Stimulated activated CD4-positive, alpha-beta T cell treated with anti-CD3 and anti-CD28 coated beads, Interleukin-2, amount 100 ng/mL, for 4 hours (primary cell): ENCODE results near the gene FNDC3B.

Experiments
- DNase-seq: peaks from one replicate; pipeline ENCODE4 v3.0.0-alpha.2; 2020; ENCODE audit warnings: low read depth

Gene FNDC3B

DNA sequence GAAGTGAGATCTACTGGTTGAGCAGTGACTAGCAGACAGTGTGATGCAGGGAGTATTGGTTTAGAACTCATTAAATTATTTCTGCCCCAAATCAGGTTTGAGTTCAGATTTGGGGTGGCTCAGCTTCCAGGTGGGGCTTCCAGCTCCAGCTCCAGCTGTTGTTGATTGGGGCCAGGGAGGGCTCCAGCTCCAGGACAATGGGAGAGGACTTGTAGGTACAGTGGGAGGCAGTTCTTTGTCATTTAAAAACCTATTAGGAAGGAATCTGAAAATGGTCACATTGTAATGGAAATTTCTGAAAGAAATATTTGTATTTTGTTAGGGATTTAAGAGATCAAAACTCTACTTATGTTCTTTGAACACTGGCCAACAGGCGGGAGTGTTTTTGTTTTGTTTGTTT is 97.0 kb downstream of the FNDC3B start:
- no peak for DNase-seq

DNA sequence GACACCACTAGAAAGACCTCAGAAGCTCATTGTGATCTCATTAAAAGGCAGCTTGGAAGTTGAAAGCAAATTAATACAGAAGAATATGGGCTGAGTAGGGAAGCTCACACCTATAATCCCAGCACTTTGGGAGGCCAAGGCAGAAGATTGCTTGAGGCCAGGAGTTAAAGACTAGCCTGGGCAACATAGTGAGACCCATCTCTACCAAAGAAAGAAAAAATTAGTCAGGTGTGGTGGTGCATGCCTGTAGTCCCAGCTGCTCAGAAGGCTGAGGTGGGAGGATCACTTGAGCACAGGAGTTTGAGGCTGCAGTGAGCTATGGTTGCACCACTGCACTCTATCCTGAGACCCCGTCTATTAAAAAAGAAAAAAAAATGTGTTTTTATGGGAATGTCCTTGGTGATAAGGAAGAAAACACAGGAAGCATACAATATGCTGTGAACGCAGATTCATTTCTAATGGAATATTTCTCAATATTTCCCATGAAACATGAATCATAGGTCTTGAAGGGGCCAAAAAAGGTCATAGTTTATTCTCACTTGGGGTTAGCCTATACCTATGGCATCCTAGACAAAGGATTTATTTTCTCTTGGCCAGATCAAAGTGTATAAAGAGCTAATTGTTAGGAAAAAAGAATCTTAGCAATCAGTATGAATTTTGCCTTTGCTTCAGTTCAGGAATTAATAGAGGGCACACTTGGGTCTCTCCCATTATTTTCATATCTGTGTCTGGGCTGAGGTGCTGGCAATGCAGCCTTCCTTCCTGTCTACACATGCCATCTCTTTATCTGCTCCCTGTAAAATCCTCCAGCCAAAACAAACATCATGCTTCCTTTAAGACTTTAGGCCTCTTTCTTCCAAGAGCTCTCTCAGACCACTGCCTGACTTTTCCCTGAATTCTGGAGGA is 98.2 kb downstream of the FNDC3B start:
- DNase-seq, result no peak

DNA sequence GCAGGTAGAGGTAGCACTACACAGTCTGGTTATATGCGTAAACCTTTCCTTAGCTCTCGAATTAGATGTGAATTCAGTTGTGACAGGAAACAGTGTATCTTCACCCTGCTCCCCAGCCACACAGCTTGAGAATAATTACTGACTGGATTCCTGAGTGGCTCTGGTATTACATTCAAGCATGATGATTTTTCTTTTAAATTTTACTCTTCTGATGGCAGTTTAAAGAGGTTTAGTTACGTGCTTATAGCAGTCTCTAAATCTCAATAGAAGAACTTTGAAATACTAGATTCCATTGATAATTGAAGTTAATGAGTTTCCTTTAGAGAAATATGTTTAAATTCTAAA is 98.8 kb downstream of the FNDC3B start:
- DNase-seq, result no peak

DNA sequence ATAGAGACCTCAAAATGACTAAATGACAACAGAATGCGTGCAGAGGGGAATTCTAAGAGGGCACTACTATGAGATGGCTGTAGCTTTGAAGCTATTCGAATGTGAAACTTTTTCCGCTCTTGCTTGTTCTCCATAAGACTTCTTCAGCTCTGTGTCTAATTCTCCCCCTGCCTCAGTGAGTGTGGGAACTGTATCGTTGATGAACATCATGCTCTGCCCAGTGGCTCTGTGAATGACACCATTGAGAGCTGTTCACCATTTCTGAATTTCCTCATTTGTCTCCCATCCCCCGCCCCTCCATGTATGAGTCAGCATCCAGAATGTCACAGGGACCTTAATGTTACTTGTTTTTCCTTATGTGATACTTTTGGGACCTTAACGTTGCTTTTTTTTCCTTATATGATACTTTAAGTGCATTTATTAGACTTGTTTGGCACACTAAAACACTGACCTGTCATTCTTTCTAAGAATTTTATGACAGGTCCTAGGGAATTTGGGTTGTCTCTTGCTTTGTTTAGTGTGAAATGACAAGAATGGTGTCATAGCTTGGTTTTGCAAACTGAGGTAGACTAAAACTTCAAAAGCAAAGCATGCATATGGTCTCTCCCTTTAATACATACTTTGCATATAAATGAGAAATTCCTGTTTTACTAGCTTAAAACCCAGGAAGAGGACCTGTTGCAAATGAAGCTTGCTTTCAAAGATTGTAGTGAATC is 99.6 kb downstream of the FNDC3B start:
- no peak for DNase-seq

DNA sequence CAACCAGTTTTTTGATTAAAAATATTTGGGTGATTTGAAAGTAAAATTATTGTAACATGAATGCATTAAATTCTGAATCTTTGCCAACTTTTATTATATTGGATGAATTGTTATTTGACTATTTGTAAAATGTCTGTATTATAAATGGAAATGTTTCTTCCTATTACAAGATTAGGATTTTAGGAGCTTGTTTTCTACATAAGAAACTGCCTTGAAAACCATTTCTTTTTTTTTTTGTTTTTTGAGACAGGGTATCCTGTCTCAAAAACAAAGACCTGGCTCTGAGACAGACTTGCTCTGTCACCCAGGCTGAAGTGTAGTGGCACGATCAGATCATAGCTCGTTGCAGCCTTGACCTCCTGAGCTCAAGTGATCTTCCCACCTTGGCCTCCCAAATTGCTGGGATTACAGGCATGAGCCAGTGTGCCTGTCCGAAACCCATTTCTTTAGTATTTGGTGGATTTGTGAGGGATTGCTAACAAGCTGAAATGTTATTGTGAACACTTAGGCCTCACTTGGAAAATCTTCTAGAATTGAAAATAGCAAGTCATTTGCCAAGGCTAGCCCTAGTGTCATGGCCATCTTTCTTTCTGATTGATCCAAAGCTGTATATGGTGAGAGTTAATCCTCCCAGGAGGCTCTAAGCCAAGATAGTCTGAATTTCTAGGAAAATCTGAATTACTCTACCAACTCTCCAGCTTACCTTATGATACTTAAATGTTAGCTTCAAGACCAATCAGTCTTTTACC is 100.3 kb downstream of the FNDC3B start:
- DNase-seq, result no peak

DNA sequence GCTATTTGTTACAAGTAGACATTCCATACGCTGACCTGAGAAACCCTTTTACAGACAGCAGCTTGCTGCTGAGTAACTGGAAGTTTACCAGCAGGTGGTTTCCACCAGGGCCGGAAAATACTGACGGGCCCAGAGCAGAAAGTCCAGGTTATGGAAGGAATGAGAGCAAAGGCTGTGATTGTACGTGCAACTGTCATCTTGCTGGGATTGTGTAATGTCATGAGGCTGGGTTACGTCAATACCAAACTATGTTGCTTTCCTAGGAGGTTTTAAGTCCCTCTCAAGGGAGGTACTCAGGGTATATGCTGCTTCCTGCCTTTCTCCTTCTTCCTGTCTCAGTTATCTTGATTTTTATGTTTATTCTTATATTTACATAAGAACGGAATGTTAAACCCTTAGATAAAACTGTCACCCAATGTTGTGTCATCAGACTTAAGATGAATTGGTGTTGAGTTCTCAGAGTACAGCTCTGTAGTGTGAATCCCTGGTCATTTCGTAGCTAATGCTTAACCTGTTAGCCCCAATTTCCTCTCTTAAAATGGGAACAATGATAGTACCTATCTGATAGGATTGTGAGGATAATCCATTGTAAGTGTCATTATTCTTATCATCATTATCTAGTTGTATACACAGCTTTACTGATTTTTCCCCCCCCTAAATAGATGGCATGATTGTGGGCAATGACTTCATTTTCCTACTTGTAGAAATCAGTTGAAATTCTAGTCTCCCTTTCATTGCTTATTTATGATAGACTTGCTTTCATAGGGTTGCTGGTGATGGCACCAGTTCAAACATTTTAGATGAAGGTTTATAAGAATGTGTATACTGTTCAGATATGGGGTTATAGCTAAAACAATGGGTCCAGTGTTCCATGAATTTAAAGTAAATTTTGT is 101.4 kb downstream of the FNDC3B start:
- DNase-seq, result no peak

DNA sequence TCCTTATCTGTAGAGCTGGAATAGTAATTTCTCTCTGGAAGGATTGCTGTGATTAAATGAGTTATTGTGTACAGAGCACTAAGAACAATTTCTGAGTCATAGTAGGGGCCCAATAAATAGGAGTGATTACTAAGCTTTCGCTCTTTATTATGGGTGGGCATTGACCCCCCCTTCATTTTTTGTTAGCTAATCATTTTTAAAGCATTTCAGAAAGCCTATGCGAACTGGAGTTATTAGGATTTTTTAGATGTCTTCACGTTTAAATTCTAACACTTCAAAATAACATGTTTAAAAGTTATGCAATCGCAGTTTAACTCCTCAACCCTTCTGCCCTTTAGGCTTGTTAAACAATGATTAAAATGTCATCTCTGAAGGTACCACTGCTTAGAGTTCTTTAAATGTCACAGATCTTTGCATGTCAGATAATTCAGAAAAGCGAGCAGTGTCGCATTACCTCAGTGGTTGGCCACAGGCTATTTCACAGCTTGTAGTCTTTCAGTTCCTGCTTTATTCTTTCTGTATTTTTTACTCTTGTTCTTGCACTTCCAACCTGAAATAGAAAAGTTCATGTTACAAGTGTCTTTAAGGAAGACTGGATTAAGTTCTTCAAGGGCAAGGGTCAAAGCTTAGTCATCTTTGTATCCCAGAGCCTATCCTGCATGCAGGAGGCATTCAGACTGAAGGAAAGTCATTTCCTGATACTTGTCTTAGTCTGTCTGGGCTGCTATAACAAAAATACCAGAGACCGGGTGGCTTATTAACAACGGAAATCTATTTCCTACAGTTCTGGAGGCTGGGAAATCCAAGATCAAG is 102.9 kb downstream of the FNDC3B start:
- DNase-seq, result no peak

DNA sequence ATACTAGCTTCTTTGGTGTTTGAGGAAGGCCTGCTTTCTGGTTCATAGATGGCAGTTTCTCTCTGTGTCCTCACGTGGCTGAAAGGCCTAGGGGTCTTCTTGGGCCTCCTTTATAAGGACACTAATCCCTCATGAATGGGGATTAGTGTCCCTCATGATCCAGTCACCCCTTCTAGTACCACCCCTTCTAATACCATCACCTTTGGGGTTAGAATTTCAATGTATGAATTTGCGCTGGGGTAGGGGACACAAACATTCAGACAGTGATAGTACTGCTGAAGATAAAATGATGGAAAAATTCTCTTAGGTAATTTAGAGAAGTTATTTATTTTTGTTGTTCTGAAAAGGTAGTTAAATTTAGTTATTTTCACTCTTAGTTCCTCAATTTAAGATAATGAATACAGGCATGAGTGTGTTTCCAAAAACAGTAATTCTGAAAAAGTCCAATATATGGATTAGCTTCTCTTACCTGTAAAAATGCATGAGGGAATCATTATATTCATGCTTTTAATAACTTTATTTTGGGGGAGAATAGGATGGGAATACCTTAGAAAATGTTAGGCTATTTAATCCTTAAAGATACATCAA is 103.6 kb downstream of the FNDC3B start:
- no peak for DNase-seq

DNA sequence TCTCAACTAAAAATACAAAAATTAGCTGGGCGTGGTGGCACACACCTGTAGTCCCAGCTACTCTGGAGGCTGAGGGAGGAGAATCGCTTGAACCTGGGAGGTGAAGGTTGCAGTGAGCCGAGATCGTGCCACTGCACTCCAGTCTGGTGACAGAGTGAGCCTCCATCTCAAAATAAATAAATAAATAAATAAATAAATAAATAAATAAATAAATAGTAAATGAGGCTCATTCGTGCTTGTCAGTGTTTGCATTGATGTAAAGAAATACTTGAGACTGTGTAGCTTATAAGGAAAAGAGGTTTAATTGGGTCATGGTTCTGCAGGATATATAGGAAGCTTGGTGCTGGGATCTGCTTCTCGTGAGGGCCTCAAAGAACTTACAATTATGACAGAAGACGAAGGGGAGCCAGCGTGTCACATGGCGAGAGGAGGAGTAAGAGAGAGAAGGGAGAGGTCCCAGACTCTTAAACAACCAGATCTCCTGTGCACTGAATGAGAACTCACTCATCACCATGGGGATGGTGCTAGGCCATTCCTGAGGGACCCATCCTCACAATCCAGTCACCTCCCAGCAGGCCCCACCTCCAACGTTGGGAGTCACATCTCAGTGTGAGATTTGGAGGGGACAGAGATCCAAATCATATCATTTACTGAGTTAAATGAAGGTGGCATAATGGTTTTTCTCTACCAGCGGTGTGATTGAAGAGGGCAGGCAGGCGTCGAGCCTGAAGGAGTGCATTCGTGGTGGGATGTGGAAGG is 104.5 kb downstream of the FNDC3B start:
- no peak for DNase-seq

DNA sequence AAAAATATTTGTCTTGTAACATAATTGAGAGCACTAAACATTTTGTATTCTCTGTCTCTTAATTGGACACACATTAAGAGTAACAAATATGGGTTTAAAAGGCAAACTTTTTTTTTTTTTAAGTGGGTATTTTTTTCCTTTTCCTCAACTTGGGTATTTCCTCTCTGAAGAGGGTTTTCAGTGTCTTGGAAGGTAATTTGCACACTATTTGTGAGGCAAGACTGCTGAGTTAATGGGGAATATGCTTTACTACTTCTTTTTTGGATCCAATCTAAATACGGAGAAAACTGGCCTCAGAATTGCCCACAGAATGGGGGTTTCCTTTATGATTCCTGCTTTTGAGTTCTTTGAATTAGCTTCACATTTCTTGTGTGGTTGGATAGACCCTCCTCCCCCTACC is 105.2 kb downstream of the FNDC3B start:
- no peak for DNase-seq

DNA sequence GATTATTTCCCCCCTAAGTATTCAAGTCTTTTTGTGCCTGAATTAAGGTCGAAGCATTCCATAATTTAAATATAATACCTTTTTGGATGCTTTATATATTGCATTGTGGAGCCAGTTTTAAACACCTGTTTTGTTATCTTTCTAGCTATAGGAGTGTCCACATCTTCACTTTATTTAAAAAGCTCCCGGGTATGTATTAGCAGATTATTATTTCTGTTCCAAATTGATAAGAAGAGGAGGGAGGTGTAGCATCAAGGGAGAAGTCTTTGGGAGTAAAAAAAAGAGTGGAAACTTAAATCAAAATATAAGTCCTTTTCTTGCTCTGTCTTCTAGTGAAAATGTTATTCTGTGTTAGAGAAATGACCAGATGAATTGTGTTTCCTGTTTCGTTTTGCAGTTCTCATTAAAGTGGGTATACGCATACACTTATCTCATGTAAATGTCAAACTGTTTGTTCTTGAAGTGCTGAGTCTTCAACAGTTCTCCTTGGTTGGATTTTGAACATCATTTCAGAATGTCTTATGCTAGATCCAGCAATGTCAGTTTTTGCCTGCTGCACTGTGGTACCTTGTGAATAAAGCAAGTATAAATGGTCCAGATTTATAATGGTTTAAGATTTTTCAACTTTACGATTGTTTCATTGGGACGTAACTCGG is 105.8 kb downstream of the FNDC3B start:
- no peak for DNase-seq

DNA sequence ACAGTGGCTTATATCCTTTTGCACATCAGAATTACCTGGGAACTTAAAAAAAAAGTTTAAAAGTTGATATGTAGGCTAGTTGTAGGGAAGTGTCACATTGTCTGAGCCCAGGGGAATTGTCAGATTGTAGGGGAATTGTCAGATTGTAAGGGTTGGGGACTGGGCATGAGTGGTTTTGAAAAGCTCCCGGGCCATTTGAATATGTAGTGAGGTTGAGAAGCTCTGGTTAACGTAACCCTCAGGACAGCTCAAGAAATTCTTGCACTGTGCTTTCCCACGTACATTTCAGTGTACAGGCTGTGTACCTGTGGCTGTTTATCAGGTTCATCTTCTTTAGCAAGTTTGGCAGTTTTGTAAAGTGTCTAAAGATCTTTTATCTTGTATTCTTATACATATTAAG is 107.0 kb downstream of the FNDC3B start:
- no peak for DNase-seq

DNA sequence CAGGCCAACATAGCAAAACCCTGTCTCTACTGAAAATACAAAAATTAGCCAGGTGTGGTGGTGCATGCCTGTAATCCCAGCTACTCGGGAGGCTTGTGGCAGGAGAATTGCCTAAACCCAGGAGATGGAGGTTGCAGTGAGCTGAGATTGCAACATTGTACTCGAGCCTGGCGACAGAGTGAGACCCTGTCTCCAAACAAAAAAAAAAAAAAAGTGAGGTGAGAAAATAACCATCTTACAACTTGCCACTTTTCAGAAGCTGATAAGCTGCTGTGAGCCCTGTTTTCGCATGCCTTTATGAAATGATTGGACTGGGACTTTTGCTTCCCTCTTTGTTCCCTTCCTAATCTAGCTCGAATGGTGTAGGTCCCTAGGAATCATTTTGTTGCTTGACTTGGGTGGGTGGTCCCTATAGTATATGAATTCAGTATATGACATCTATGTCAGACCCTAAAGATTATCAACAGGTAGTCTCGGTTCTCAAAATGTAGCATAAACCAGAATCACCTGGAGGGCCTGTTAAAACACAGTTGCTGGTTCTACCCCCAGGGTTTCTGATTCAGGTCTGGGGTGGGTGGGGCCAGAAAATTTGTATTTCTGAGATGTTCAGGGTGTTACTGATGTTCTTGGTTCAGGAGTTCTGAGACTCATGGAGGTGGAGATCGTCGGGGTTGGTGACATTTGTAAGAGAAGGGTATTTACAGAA is 107.9 kb downstream of the FNDC3B start:
- DNase-seq, result no peak

DNA sequence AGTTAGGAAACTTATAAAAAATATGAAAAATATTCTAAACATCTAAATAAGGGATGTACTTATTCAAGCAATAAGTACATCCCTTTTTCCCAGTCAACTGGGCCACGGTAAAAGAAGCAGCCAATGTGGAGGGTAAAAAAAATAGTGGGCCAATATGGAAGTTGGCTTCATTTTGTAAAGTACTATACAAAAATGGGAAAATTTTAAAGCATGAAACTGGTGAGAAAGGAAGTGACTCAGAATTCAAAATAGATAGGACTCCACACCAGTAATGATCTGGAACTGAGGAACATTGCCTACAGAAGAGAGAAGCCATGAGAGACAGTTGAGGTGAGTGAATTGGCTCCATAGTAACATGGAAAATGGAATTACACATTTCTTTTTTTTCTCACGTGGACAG is 108.9 kb downstream of the FNDC3B start:
- DNase-seq, result no peak

DNA sequence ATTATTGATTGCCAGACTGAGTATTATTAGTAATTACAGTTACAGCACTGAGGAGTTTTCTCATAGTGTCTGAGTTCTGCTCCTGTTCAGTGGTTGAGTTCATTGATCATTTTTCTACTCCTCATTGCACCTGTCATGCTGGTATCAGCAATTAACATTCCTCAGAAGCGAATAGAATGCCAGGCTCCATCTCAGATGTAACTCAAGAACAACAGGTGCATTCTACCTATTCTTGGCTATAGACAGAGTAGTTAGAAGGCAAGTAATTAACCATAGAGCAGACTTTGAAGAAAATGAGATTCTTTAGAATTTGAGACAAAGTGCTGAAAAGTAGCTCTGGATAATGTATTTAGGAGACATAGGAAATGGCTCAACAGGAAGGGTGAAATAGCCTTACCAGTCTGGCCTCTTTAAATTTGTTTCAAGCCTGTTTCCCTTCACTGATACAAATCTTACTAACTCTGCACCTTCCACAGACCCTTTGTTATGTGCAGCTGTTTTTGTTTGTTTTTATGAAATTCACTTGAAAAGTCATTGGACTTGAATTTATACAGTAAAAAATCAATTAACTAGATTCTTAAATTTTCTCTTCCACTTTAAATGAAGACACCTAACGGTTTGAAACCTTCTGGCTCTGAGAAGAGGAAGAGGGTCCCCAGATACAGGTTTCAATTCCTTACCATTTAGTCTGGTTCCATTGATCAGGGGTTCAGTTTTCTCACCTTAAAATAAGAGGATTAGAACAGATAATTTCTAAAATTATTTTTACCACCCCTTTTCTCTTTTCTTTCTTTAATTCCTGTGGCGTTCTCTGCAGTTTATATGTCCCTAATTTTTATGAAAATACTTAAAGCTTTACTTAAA is 109.6 kb downstream of the FNDC3B start:
- no peak for DNase-seq

DNA sequence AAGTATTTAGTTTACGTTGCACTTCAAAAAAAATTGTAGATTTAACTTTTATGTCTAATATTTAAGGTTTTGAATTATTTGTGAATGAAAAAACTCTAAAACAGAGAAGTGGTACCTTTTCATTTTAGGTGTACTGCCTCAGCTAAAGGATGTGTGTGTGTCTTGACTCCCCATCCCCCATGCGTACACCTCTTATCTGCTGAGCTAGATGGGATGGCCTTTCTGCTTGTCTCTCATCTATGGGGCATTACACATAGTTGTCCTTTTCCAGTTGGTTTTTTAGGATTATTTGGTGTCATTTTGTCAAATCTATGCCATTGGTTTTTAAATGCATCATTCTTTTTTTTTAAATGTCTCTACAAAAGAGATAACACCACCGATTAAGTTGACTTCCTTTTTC is 110.9 kb downstream of the FNDC3B start:
- DNase-seq, result no peak

DNA sequence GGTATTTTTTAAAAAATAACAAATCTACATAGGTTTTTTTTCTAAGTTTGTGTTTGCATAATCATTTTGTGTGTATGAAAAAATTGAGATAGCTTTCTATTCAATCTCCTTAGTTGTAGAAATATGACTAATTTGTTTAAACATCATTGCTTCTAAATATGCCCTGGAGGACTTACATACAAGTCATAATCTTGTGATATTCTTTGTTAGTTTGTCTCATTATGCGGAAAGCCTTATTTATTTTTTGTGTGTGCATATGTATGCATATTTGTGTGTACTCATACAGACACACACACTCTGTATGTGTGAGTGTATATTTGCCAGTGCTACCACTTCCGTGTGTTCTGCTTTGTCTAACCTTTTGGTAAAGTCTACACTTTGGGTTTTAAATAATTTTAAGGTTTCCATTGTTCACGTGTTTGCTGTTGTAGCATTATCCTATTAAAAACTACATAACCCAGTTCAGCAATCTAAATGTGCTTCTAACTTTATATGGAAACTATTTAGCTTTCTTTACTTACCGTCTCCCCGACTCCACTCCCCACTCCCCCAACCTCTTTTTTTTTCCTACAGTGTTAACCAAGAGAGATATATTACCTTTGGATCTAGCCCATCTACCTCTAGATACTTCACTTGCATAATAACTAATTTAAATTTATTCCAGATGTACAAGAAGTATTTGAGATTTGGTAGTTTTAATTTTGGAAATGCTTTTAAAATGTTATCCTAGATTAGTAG is 111.7 kb downstream of the FNDC3B start:
- DNase-seq, result no peak
